Stomach (tissue), 9 donors: ENCODE measurements around the gene SDCCAG8. TPM values are rescaled to one million over a fixed set of nuclear protein-coding genes. Genes with fewer than 3 reads are reported as not detected.
A peak's percentile ranks its signal among the peaks of the same experiment; 100 is the strongest.

ENCODE experiments used
- DNase-seq, 2 donors: peaks; one replicate each; pipeline versions ENCODE4 v3.0.0 to v3.0.0-alpha.2; 2013 to 2019
- H3K27ac ChIP-seq, 5 donors: fragments of 200-600 bp in 4 of 5; sonication (generic) in 4 of 5; one replicate each; pipeline ENCODE4 v1.5.1; 2013 to 2019; ENCODE audit warnings: mild to moderate bottlenecking in 1 of 5, moderate library complexity in 1 of 5
- H3K27me3 ChIP-seq, 3 donors: fragments of 200-600 bp; sonication (generic); one replicate each; pipeline ENCODE4 v1.5.1; 2017 to 2019; ENCODE audit warnings: mixed run types in 1 of 3
- H3K36me3 ChIP-seq, 4 donors: fragments of 200-600 bp; sonication (generic); 1 replicate in 3 of 4; 2 replicates in 1 of 4; pipeline ENCODE4 v1.5.1; 2016 to 2019
- H3K4me1 ChIP-seq, 4 donors: fragments of 200-600 bp; sonication (generic); one replicate each; pipeline ENCODE4 v1.5.1; 2016 to 2019
- H3K4me3 ChIP-seq, 4 donors: fragments of 200-600 bp; sonication (generic) in 3 of 4; one replicate each; pipeline ENCODE4 v1.5.1; 2016 to 2019; ENCODE audit warnings: mild to moderate bottlenecking in 1 of 4
- H3K9me3 ChIP-seq, 4 donors: fragments of 200-600 bp; sonication (generic); one replicate each; pipeline ENCODE4 v1.5.1; 2016 to 2019
- CTCF ChIP-seq, 7 experiments: fragments of 450-650 bp in 4 of 7; fragments of 200-600 bp in 3 of 7; sonication (generic) in 3 of 7; IDR thresholded peaks; one replicate each; pipeline ENCODE4 v1.5.1; 2016 to 2019; ENCODE audit warnings: antibody characterized with exemption in 7 of 7, control low read depth in 2 of 7, mild to moderate bottlenecking in 1 of 7
- EP300 ChIP-seq: sonication (generic); formaldehyde crosslinking; IDR thresholded peaks from one replicate; pipeline ENCODE4 v1.6.1; 2017; ENCODE audit warnings: antibody characterized with exemption
- POLR2A ChIP-seq, 4 donors: fragments of 450-650 bp; IDR thresholded peaks; one replicate each; pipeline ENCODE4 v1.6.1; 2016; ENCODE audit warnings: antibody characterized with exemption in 4 of 4, control low read depth in 2 of 4, mild to moderate bottlenecking in 1 of 4, moderate library complexity in 1 of 4
- POLR2AphosphoS5 ChIP-seq, 3 donors: sonication (generic); formaldehyde crosslinking; IDR thresholded peaks; one replicate each; pipeline ENCODE4 v1.6.1; 2016; ENCODE audit warnings: antibody characterized with exemption in 3 of 3
- WGBS, 5 donors: extraction: QIAGEN DNeasy Blood & Tissue Kit in 3 of 5; methylation state at CpG; one replicate each; pipeline versions ENCODE4 v1.1.5 to v1.1.7; 2013 to 2018; 5-methylcytosine and 5-hydroxymethylcytosine counted together
- intact Hi-C: fragments of 100-400 bp; cut with DNase I; formaldehyde crosslinking; loops from one replicate; pipeline ENCODE4 v1.15.1; 2023; ENCODE audit warnings: low total_unique reads
- polyA plus RNA-seq, 3 donors: library from polyadenylated mRNA; stranded (reverse); fragments of 200-250 nt; gene quantifications; one replicate each; pipeline ENCODE4 v1.2.3, GENCODE V29; 2013
- total RNA-seq, 5 donors: library from RNA; depleted of rRNA; stranded (reverse); fragments of >200 nt; gene quantifications; one replicate each; pipeline versions ENCODE4 v1.1.0 to v1.2.3, GENCODE V29; 2014 to 2016
- donor health status: healthy with polysubstance abuse.
- donor health status: Bipolar disorder and iron deficiency.
- donor health status: healthy.

The SDCCAG8 gene
- total and polyA plus RNA-seq, 8 donors, result 16.3 to 184 (median 24.5) TPM

- intact Hi-C loops, result no loop called here
- peak overlapping the region in 2 of 5 donors; percentile 10 to 16 for H3K27ac ChIP-seq
- no peak for DNase-seq
- H3K4me1 ChIP-seq, result peaks cover 0 to 31% (median 6%) of the 10 kb centered on the region in 4 donors
- WGBS, 5 donors, result 91 to 94% (median 92%) methylated on average over 6 of the region's 6 CpGs
- H3K4me3 ChIP-seq, result no peak overlapping the region
- peaks cover 0 to 35% (median 30%) of the 10 kb centered on the region in 4 donors for H3K36me3 ChIP-seq
- no peaks in the 10 kb centered on the region for H3K9me3 ChIP-seq
- TF ChIP-seq EP300 (no peak), POLR2AphosphoS5 (IDR thresholded peaks at IDR 0.05) (no peak), POLR2A (IDR thresholded peaks at IDR 0.05) (no peak), CTCF (IDR thresholded peaks at IDR 0.05) (no peak)
- no peaks in the 10 kb centered on the region for H3K27me3 ChIP-seq
These were observed 58.0 kb downstream of the SDCCAG8 start for GRCh38 chr1:243313635-243314536.

GRCh38 chr1:243315455-243315854 is 59.6 kb downstream of the SDCCAG8 start:
- peaks cover 0 to 34% (median 30%) of the 10 kb centered on the region in 4 donors for H3K36me3 ChIP-seq
- no peak overlapping the region for H3K4me3 ChIP-seq
- TF ChIP-seq EP300 (no peak), POLR2AphosphoS5 (IDR thresholded peaks at IDR 0.05) (no peak), CTCF (IDR thresholded peaks at IDR 0.05) (no peak), POLR2A (IDR thresholded peaks at IDR 0.05) (no peak)
- H3K27ac ChIP-seq, result no peak overlapping the region
- no peak for DNase-seq
- peaks cover 0 to 31% (median 6%) of the 10 kb centered on the region in 4 donors for H3K4me1 ChIP-seq
- no peaks in the 10 kb centered on the region for H3K27me3 ChIP-seq
- intact Hi-C loops, result no loop called here
- no peaks in the 10 kb centered on the region for H3K9me3 ChIP-seq
- 36 to 60% (median 47%) methylated on average over 1 of the region's 1 CpG for WGBS, 5 donors

GRCh38 chr1:243315893-243316292 is 60.1 kb downstream of the SDCCAG8 start:
- H3K9me3 ChIP-seq, result no peaks in the 10 kb centered on the region
- no peak overlapping the region for H3K4me3 ChIP-seq

More at GRCh38 chr1:243315893-243316292, 60.1 kb downstream of the SDCCAG8 start:
- Histone ChIP-seq H3K36me3 (peaks cover 0 to 34% (median 30%) of the 10 kb centered on the region in 4 donors), H3K4me1 (peaks cover 0 to 31% (median 6%) of the 10 kb centered on the region in 4 donors), H3K27me3 (no peaks in the 10 kb centered on the region), H3K27ac (no peak overlapping the region)
- intact Hi-C loops, result no loop called here
- TF ChIP-seq POLR2AphosphoS5 (IDR thresholded peaks at IDR 0.05), result no peak
- TF ChIP-seq POLR2A (IDR thresholded peaks at IDR 0.05), result no peak
- TF ChIP-seq EP300, result no peak
- no peak for TF ChIP-seq CTCF (IDR thresholded peaks at IDR 0.05)
- DNase-seq, result peak in 1 of 2 donors; percentile 20
